ENCODE results near the gene DCTD.

DCTD gene

DNA sequence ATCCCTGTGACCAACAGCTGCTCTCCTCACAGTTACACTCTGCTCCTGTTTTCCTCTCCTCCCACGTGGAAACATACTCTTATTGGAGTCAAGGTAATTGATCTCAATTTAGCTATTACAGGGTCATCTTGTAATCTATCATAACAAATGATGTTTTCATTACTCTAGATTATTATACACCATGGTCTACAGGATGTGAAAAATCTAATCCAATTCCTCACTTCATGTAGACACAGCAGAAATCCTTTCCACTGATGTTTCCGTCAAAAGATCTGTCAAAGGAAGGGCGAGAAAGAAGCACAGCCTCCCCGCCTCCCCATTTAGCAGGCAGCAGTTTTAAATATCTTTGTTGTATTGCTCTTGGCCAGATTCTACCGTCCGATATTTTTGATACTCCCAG is 13.7 kb upstream of the DCTD start:
- Histone ChIP-seq H3K4me3 (ENCODE audit: low read depth, low read length) (no peak overlapping the region), H3K36me3 (ENCODE audit: control insufficient read depth, insufficient read depth, low read length) (no peaks in the 10 kb centered on the region), H3K27ac (ENCODE audit: low read depth, low read length) (no peak overlapping the region), H3K9me3 (ENCODE audit: control insufficient read depth, insufficient read depth, low read length) (no peaks in the 10 kb centered on the region), H3K27me3 (ENCODE audit: control insufficient read depth, insufficient read depth, low read length) (no peaks in the 10 kb centered on the region), H3K4me1 (ENCODE audit: control insufficient read depth, insufficient read depth, low read length) (no peaks in the 10 kb centered on the region), H3K9ac (ENCODE audit: low read depth, low read length) (no peak overlapping the region)

DNA sequence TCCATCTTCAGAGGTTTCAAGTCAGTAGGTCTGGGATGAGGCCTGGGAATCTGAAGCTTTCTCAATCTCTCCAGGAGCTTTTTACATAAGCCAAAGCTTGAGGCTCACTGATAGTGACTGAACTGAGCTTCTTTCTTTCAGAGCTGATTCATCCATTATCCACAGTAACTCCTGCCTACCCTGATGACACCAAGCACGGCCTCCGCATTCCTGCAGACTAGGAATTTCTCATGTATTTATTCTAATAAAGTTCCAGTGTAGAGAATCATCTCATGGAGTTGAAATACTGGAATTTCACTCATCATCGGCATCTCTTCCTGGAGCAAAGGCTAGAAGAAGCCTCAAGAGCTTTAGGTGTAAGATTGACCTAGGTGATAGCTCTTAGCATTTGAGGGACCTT is 12.1 kb upstream of the DCTD start:
- no peak overlapping the region for H3K9ac ChIP-seq (ENCODE audit: low read depth, low read length)
- no peak overlapping the region for H3K4me3 ChIP-seq (ENCODE audit: low read depth, low read length)
- no peaks in the 10 kb centered on the region for H3K27me3 ChIP-seq (ENCODE audit: control insufficient read depth, insufficient read depth, low read length)
- H3K27ac ChIP-seq (ENCODE audit: low read depth, low read length) = no peak overlapping the region
- no peaks in the 10 kb centered on the region for H3K36me3 ChIP-seq (ENCODE audit: control insufficient read depth, insufficient read depth, low read length)
- H3K4me1 ChIP-seq (ENCODE audit: control insufficient read depth, insufficient read depth, low read length) = no peaks in the 10 kb centered on the region
- H3K9me3 ChIP-seq (ENCODE audit: control insufficient read depth, insufficient read depth, low read length) = no peaks in the 10 kb centered on the region

DNA sequence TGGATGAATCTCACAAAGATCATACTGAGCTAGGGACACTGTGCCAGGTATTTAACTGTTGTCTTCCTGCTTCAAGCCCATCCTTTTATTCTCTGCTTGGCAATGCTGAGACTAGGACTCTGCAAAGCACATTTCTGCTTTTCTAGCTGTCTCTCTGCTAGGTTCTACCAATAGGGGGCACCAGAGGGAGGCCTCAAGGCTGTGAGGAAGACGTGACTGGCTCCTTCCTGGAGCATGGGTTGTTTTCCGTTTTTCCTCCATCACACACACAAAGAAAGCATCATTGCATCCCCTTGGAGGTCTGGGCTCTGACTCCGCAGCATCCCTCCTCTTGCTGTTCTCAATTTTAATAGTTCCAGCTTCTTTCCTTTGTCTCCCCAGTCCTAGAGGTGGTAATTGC is 10.9 kb upstream of the DCTD start:
- no peaks in the 10 kb centered on the region for H3K36me3 ChIP-seq (ENCODE audit: control insufficient read depth, insufficient read depth, low read length)
- no peaks in the 10 kb centered on the region for H3K9me3 ChIP-seq (ENCODE audit: control insufficient read depth, insufficient read depth, low read length)
- H3K4me1 ChIP-seq (ENCODE audit: control insufficient read depth, insufficient read depth, low read length) = no peaks in the 10 kb centered on the region
- no peak overlapping the region for H3K9ac ChIP-seq (ENCODE audit: low read depth, low read length)
- no peaks in the 10 kb centered on the region for H3K27me3 ChIP-seq (ENCODE audit: control insufficient read depth, insufficient read depth, low read length)
- no peak overlapping the region for H3K4me3 ChIP-seq (ENCODE audit: low read depth, low read length)
- H3K27ac ChIP-seq (ENCODE audit: low read depth, low read length) = no peak overlapping the region

DNA sequence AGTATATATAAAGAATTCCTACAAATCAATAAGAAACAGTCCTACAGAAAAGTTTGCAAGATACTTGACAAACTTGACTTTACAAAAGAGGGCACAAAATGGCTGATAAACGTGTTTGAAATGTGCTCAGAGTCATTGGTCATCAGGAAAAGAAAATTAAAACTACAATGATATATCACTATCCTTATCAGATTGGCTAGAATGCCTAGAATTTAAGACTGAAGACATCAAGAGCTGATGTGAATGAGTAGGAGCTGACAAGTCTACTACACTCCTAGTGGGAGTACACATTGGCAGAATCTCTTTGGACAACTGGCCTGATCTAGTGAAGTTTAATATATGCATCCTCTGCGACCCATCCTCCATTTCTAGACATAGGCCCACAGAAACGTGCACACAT is 10.3 kb upstream of the DCTD start:
- H3K27ac ChIP-seq (ENCODE audit: low read depth, low read length) = no peak overlapping the region
- H3K9ac ChIP-seq (ENCODE audit: low read depth, low read length) = no peak overlapping the region
- no peaks in the 10 kb centered on the region for H3K27me3 ChIP-seq (ENCODE audit: control insufficient read depth, insufficient read depth, low read length)
- H3K9me3 ChIP-seq (ENCODE audit: control insufficient read depth, insufficient read depth, low read length) = no peaks in the 10 kb centered on the region
- H3K36me3 ChIP-seq (ENCODE audit: control insufficient read depth, insufficient read depth, low read length) = no peaks in the 10 kb centered on the region
- H3K4me3 ChIP-seq (ENCODE audit: low read depth, low read length) = no peak overlapping the region
- H3K4me1 ChIP-seq (ENCODE audit: control insufficient read depth, insufficient read depth, low read length) = no peaks in the 10 kb centered on the region

DNA sequence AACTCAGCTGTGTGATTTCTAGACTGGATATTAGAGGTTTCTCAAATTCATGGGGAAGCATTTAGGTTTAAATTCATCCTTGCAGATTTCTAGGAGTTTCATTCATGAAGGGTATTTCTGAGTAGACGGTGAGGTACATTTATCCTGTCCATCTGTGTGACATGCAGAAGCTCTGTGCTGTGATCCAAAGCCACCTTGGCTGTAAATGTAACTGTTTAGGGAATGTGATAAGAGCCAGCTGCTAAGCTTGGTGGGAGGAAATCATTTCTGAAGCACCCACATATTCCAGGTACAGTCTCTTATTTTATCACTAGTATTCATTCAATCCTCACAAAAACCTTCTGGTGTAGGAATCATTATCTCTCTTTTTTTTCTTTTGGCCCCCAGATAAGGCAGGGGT is 8.7 kb upstream of the DCTD start:
- no peak overlapping the region for H3K9ac ChIP-seq (ENCODE audit: low read depth, low read length)
- no peaks in the 10 kb centered on the region for H3K9me3 ChIP-seq (ENCODE audit: control insufficient read depth, insufficient read depth, low read length)
- no peaks in the 10 kb centered on the region for H3K36me3 ChIP-seq (ENCODE audit: control insufficient read depth, insufficient read depth, low read length)
- no peaks in the 10 kb centered on the region for H3K27me3 ChIP-seq (ENCODE audit: control insufficient read depth, insufficient read depth, low read length)
- H3K4me1 ChIP-seq (ENCODE audit: control insufficient read depth, insufficient read depth, low read length) = no peaks in the 10 kb centered on the region
- no peak overlapping the region for H3K27ac ChIP-seq (ENCODE audit: low read depth, low read length)
- H3K4me3 ChIP-seq (ENCODE audit: low read depth, low read length) = no peak overlapping the region

DNA sequence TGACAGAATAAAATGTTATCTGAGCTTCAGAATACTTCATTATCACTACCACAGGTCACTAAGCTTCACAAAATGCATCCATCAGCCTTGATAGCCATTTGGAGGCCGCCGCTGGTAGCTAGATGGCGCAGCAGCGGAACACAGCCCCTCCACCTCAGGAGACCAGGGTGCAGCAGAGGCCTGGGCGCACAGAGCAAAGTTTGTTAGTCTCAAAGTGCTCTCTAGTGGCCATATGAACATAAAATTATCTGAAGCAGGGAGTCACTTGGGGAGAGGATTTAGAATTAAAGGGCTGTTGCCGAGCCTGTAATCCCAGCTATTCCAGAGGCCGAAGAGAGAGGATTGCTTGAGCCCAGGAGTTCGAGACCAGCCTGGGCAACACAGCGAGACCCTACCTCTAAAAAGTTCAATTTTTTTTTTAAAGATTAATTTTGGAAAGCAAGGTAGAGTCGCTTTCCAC is 8.1 kb upstream of the DCTD start:
- H3K9me3 ChIP-seq (ENCODE audit: control insufficient read depth, insufficient read depth, low read length) = no peaks in the 10 kb centered on the region
- H3K9ac ChIP-seq (ENCODE audit: low read depth, low read length) = no peak overlapping the region
- H3K4me1 ChIP-seq (ENCODE audit: control insufficient read depth, insufficient read depth, low read length) = no peaks in the 10 kb centered on the region
- H3K36me3 ChIP-seq (ENCODE audit: control insufficient read depth, insufficient read depth, low read length) = no peaks in the 10 kb centered on the region
- no peak overlapping the region for H3K27ac ChIP-seq (ENCODE audit: low read depth, low read length)
- H3K27me3 ChIP-seq (ENCODE audit: control insufficient read depth, insufficient read depth, low read length) = no peaks in the 10 kb centered on the region
- H3K4me3 ChIP-seq (ENCODE audit: low read depth, low read length) = no peak overlapping the region

DNA sequence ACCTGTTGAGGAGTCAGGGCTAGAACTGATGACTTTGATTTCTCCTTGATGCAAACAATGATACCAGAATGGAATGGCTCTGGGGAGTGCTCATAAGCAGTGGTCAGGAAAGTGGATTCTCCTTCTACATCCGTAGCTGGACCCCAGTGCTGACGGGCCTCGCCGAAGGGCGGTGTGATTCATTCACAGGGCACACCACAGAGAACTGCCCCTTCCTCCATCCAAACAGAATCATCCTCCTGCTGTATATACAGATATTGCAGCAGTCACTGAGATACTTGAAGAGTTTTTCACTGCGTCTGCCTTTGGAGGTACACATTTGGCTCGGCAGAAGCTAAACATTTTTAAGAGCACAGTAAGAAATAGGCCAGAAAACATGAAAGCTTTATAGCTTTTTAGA is 7.3 kb upstream of the DCTD start:
- Histone ChIP-seq H3K9ac (ENCODE audit: low read depth, low read length) (no peak overlapping the region), H3K9me3 (ENCODE audit: control insufficient read depth, insufficient read depth, low read length) (no peaks in the 10 kb centered on the region), H3K27ac (ENCODE audit: low read depth, low read length) (no peak overlapping the region), H3K36me3 (ENCODE audit: control insufficient read depth, insufficient read depth, low read length) (no peaks in the 10 kb centered on the region), H3K4me1 (ENCODE audit: control insufficient read depth, insufficient read depth, low read length) (peaks cover 4% of the 10 kb centered on the region; the same call in 1 of the 2 replicates), H3K4me3 (ENCODE audit: low read depth, low read length) (no peak overlapping the region), H3K27me3 (ENCODE audit: control insufficient read depth, insufficient read depth, low read length) (no peaks in the 10 kb centered on the region)

DNA sequence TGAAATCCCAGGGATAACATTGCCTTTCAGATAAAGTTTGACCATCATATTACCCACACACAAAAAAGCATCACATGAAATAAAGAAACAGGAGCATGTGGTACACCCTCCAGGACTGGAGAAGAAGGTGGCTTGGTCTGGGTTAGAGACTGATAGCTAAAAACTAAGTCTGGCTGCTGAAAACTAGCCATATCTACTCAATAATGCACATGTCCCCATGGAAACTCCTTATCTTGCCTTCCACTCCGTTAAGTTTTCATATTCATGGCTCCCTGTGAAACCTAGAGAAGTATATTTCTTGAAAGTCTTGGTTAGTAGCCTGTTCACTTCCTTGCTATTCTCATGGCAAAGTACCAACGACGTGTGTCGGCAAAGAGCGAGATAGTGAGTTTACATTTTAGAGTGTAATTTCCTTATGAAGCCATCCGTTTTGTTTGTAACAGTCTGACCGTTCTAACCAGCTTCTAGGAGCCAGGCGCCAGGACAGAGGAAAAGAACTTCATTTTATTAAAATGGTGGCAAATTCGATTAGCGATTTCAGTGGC is 6.7 kb upstream of the DCTD start:
- Histone ChIP-seq H3K9ac (ENCODE audit: low read depth, low read length) (no peak overlapping the region), H3K36me3 (ENCODE audit: control insufficient read depth, insufficient read depth, low read length) (no peaks in the 10 kb centered on the region), H3K4me1 (ENCODE audit: control insufficient read depth, insufficient read depth, low read length) (peaks cover 4% of the 10 kb centered on the region; the same call in 1 of the 2 replicates), H3K4me3 (ENCODE audit: low read depth, low read length) (no peak overlapping the region), H3K27me3 (ENCODE audit: control insufficient read depth, insufficient read depth, low read length) (peaks cover 5% of the 10 kb centered on the region; the same call in 1 of the 2 replicates), H3K27ac (ENCODE audit: low read depth, low read length) (no peak overlapping the region), H3K9me3 (ENCODE audit: control insufficient read depth, insufficient read depth, low read length) (no peaks in the 10 kb centered on the region)

DNA sequence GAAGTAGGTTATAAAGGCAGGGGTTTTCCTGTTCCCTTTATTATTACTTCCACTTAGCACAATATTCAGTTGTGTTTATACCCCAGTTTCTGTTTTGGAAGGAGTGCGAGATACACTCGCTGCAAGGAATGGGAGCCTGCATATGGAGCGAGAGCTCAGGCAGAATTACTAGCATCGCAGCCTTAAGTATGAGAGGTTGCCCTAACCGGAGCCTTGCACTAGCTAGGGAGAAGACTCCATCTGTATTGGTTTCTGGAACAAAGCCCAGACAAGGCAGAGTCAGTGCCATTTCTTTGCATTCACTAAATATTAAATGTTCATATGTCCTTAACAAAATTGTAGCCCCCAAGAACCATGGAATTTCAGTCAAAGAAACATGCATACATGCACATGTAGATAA is 6.2 kb upstream of the DCTD start:
- H3K9ac ChIP-seq (ENCODE audit: low read depth, low read length) = no peak overlapping the region
- no peak overlapping the region for H3K4me3 ChIP-seq (ENCODE audit: low read depth, low read length)
- no peaks in the 10 kb centered on the region for H3K9me3 ChIP-seq (ENCODE audit: control insufficient read depth, insufficient read depth, low read length)
- H3K27ac ChIP-seq (ENCODE audit: low read depth, low read length) = no peak overlapping the region
- H3K4me1 ChIP-seq (ENCODE audit: control insufficient read depth, insufficient read depth, low read length) = peaks cover 4% of the 10 kb centered on the region; the same call in 1 of the 2 replicates
- no peaks in the 10 kb centered on the region for H3K36me3 ChIP-seq (ENCODE audit: control insufficient read depth, insufficient read depth, low read length)
- peaks cover 8% of the 10 kb centered on the region; the same call in 1 of the 2 replicates for H3K27me3 ChIP-seq (ENCODE audit: control insufficient read depth, insufficient read depth, low read length)

DNA sequence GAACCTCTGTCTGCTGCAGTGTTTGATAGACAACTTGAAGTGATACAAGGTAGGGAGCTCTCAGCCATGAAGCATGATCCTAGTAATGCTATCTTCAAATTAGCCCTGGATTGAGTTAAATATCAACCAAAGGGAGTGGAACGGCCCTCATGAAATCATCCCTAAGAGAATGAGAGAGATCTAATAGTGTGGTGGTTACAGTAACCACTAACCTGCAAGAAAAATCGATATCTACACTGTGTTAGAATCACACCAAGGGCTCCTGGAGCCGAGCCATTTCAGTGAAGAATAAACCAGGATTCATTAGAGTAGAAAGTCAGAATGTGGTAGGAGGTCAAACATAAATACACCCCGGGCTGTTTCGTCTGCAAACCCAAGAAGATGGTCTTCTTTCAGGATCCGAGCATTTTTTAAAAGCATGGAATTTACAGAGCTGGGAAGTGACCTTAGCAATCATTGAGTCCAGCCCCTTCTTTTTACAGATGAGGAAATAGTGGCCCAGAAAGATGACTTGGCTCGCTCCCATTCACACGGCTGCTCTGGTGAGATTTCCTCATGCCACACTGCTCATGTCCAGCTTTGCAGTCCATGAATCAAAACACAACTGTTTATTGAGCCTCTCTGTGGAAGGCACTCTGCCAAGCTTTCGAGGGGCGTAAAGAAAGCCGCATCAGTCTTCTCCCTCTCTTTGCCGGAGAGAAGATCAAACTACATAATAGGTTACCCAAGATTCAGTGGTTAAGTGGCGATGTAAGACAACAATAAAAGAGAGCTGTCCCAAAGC is 5.5 kb upstream of the DCTD start:
- H3K27me3 ChIP-seq (ENCODE audit: control insufficient read depth, insufficient read depth, low read length) = peaks cover 8% of the 10 kb centered on the region; the same call in 1 of the 2 replicates
- H3K4me3 ChIP-seq (ENCODE audit: low read depth, low read length) = no peak overlapping the region

DNA sequence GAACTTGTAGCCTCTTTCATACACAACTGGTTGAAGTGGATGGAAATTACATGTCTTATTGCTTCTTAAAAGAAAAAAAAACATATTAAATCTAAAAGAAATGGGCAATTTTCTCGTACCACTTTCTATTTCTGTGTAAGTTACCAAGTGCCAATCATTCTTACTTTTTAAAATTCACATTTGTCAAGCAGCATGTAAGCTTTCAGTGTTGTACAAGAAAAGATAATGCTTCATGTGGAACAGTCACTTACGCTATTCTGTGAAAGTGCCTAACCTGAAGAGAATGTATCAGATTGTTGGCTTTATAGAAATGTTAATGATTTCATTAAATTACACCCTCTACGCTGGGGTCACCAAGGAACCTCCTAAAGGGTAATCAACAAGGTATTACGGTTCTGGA is 4.4 kb upstream of the DCTD start:
- Histone ChIP-seq H3K36me3 (ENCODE audit: control insufficient read depth, insufficient read depth, low read length) (no peaks in the 10 kb centered on the region), H3K9ac (ENCODE audit: low read depth, low read length) (no peak overlapping the region), H3K4me1 (ENCODE audit: control insufficient read depth, insufficient read depth, low read length) (peaks cover 9% of the 10 kb centered on the region), H3K9me3 (ENCODE audit: control insufficient read depth, insufficient read depth, low read length) (no peaks in the 10 kb centered on the region), H3K27me3 (ENCODE audit: control insufficient read depth, insufficient read depth, low read length) (peaks cover 8% of the 10 kb centered on the region; the same call in 1 of the 2 replicates), H3K4me3 (ENCODE audit: low read depth, low read length) (no peak overlapping the region), H3K27ac (ENCODE audit: low read depth, low read length) (no peak overlapping the region)

More for the DNA sequence above, 5.5 kb upstream of the DCTD start:
- no peak overlapping the region for H3K9ac ChIP-seq (ENCODE audit: low read depth, low read length)
- H3K4me1 ChIP-seq (ENCODE audit: control insufficient read depth, insufficient read depth, low read length) = peaks cover 9% of the 10 kb centered on the region
- no peak overlapping the region for H3K27ac ChIP-seq (ENCODE audit: low read depth, low read length)
- no peaks in the 10 kb centered on the region for H3K36me3 ChIP-seq (ENCODE audit: control insufficient read depth, insufficient read depth, low read length)
- no peaks in the 10 kb centered on the region for H3K9me3 ChIP-seq (ENCODE audit: control insufficient read depth, insufficient read depth, low read length)

Data from HUES48 (cell line).